Suppressor macrophage (primary cell): Measurements from ENCODE around the gene DNAJB5.
"Not testable (repeated sequence)": the region's sequence is repeated elsewhere in the genome, so short reads cannot be mapped to it uniquely, and the experiment has no call there.

Source experiments
- DNase-seq, 4 experiments: peaks; one replicate each; pipeline ENCODE4 v3.0.0-alpha.2; 2020 to 2022
- total RNA-seq, 17 experiments: gene quantifications; one replicate each; lab custom pipeline; 2026; ENCODE audit warnings: mixed read lengths in 6 of 17, inconsistent platforms in 3 of 17; lab: John Stamatoyannopoulos, UW

The DNAJB5 gene
- total RNA-seq, result 16.0 to 55.6 (median 29.0) reads per million in 17 experiments

GRCh38 chr9:34989003-34989945, at the start of gene DNAJB5:
TSS of gene DNAJB5 (plus strand) at chr9:34989745. CDS start at chr9:34990631, 886 bp downstream.
- DNase-seq, result peak; percentile 98 to 99 (median 98)

- DNase-seq, result not testable (repeated sequence)
Measured at GRCh38 chr9:34939989-34940388, 49.6 kb upstream of the DNAJB5 start.

- DNase-seq, result no peak
Measured at GRCh38 chr9:34948451-34948850, 41.1 kb upstream of the DNAJB5 start.

GRCh38 chr9:34954225-34954624, 35.3 kb upstream of the DNAJB5 start:
- DNase-seq, result no peak

- not testable (repeated sequence) for DNase-seq
Measured at GRCh38 chr9:34956066-34956465, 33.5 kb upstream of the DNAJB5 start.

- DNase-seq, result no peak
Measured at GRCh38 chr9:34956648-34957047, 32.9 kb upstream of the DNAJB5 start.

GRCh38 chr9:34957492-34958410, 31.8 kb upstream of the DNAJB5 start, which contains the start of gene PHF24:
TSS of gene PHF24 (plus strand) at chr9:34958285. CDS start at chr9:34971299, 13,014 bp downstream.
- peak in 3 of 4 experiments; percentile 13 to 67 (median 58) for DNase-seq

GRCh38 chr9:34958411-34958982, 31.0 kb upstream of the DNAJB5 start:
- no peak for DNase-seq

GRCh38 chr9:34959461-34959860, 30.1 kb upstream of the DNAJB5 start:
- no peak for DNase-seq

GRCh38 chr9:34961574-34962490, 27.7 kb upstream of the DNAJB5 start:
- peak; percentile 67 to 84 (median 82) for DNase-seq

GRCh38 chr9:34962546-34962945, 27.0 kb upstream of the DNAJB5 start:
- DNase-seq, result no peak

- DNase-seq, result peak in 1 of 4 experiments; percentile 40
Measured at GRCh38 chr9:34963552-34963951, 26.0 kb upstream of the DNAJB5 start.

GRCh38 chr9:34964458-34964857, 25.1 kb upstream of the DNAJB5 start:
- DNase-seq, result no peak

GRCh38 chr9:34971146-34971811, 18.3 kb upstream of the DNAJB5 start:
- no peak for DNase-seq

GRCh38 chr9:34974664-34975063, 14.9 kb upstream of the DNAJB5 start:
- DNase-seq, result no peak

- DNase-seq, result no peak
Measured at GRCh38 chr9:34976441-34976840, 13.1 kb upstream of the DNAJB5 start.

- no peak for DNase-seq
Measured at GRCh38 chr9:34976992-34977391, 12.6 kb upstream of the DNAJB5 start.

- DNase-seq, result peak in 1 of 4 experiments; percentile 11
Measured at GRCh38 chr9:34980181-34980761, 9.3 kb upstream of the DNAJB5 start.

GRCh38 chr9:34982361-34982760, 7.2 kb upstream of the DNAJB5 start:
- peak; percentile 72 to 83 (median 80) for DNase-seq

GRCh38 chr9:34983209-34983608, 6.3 kb upstream of the DNAJB5 start:
- DNase-seq, result peak in 2 of 4 experiments; percentile 45 to 47
